Karpas-422 (cell line): Measurements from ENCODE around the gene VAT1L. TPM values are rescaled to one million over a fixed set of nuclear protein-coding genes. Genes with fewer than 3 reads are reported as not detected.

Source experiments
- DNase-seq: peaks from one replicate; pipeline ENCODE4 v3.0.0-alpha.2; 2015
- H2AFZ ChIP-seq: fragments of 200-600 bp; sonication (generic); 2 replicates; pipeline ENCODE4 v1.6.1; 2014; ENCODE audit warnings: antibody characterized with exemption, low read length, mixed read lengths
- H3K27ac ChIP-seq: fragments of 200-600 bp; sonication (generic); 2 replicates; pipeline ENCODE4 v1.5.1; 2014; ENCODE audit warnings: mild to moderate bottlenecking, low read length, moderate library complexity
- H3K27me3 ChIP-seq: fragments of 200-600 bp; sonication (generic); 2 replicates; pipeline ENCODE4 v1.6.1; 2014; ENCODE audit warnings: low read length, mixed read lengths
- H3K36me3 ChIP-seq: fragments of 200-600 bp; sonication (generic); 2 replicates; pipeline ENCODE4 v1.6.1; 2014; ENCODE audit warnings: low read length, mixed read lengths; ENCODE audit not compliant: insufficient read depth
- H3K4me1 ChIP-seq: fragments of 200-600 bp; sonication (generic); 2 replicates; pipeline ENCODE4 v1.6.1; 2014; ENCODE audit warnings: mild to moderate bottlenecking, low read length, mixed read lengths
- H3K4me2 ChIP-seq: fragments of 200-600 bp; sonication (generic); 2 replicates; pipeline ENCODE4 v1.6.1; 2014; ENCODE audit warnings: low read length, low read depth, mild to moderate bottlenecking; ENCODE audit not compliant: poor library complexity, severe bottlenecking
- H3K4me3 ChIP-seq: fragments of 200-600 bp; sonication (generic); 2 replicates; pipeline ENCODE4 v1.5.1; 2014; ENCODE audit warnings: mild to moderate bottlenecking, antibody characterized with exemption, low read length, mixed read lengths
- H3K79me2 ChIP-seq: fragments of 200-600 bp; sonication (generic); 2 replicates; pipeline ENCODE4 v1.6.1; 2014; ENCODE audit warnings: mild to moderate bottlenecking, low read length, mixed read lengths
- H3K9ac ChIP-seq: fragments of 200-600 bp; sonication (generic); 2 replicates; pipeline ENCODE4 v1.6.0; 2014; ENCODE audit warnings: low read length
- H3K9me2 ChIP-seq: fragments of 200-600 bp; sonication (generic), shearing (Covaris generic); replicated peaks from 2 replicates; pipeline ENCODE4 v1.6.0; 2014; ENCODE audit warnings: mild to moderate bottlenecking, low read length, moderate library complexity; ENCODE audit not compliant: insufficient read depth
- H3K9me3 ChIP-seq: fragments of 300-700, 200-600 bp; sonication (generic); 2 replicates; pipeline ENCODE4 v1.6.1; 2014; ENCODE audit warnings: low read length, mixed read lengths
- H4K20me1 ChIP-seq: fragments of 200-600 bp; sonication (generic); 2 replicates; pipeline ENCODE4 v1.6.1; 2014; ENCODE audit warnings: mild to moderate bottlenecking, antibody characterized with exemption, low read length, low read depth; ENCODE audit not compliant: insufficient read depth
- total RNA-seq: library from RNA; depleted of rRNA; stranded (reverse); fragments of >200 nt; shearing (Covaris generic); gene quantifications from 2 replicates; pipeline ENCODE4 v1.2.3, GENCODE V29; 2014; ENCODE audit warnings: low replicate concordance

Gene VAT1L
- total RNA-seq, 1 experiment from 2014 or later, result 5.1 TPM

- H3K9me2 ChIP-seq, result no peaks in the 10 kb centered on the region
- no peaks in the 10 kb centered on the region for H3K36me3 ChIP-seq
- no peaks in the 10 kb centered on the region for H3K79me2 ChIP-seq
- no peak overlapping the region for H2AFZ ChIP-seq
- no peaks in the 10 kb centered on the region; the same call in 1 of the 2 replicates for H4K20me1 ChIP-seq
- H3K4me3 ChIP-seq, result no peak overlapping the region
- H3K4me1 ChIP-seq, result peaks cover 29% of the 10 kb centered on the region
- no peak overlapping the region for H3K27ac ChIP-seq
- H3K4me2 ChIP-seq, result no peak overlapping the region
- DNase-seq, result no peak
- no peaks in the 10 kb centered on the region for H3K27me3 ChIP-seq
- H3K9ac ChIP-seq, result no peak overlapping the region
- no peaks in the 10 kb centered on the region for H3K9me3 ChIP-seq
Measured at GRCh38 chr16:77786186-77786847, 2.0 kb upstream of the VAT1L start.

GRCh38 chr16:77787452-77787851 is 912 bp upstream of the VAT1L start:
- peaks cover 3% of the 10 kb centered on the region; the same call in 1 of the 2 replicates for H4K20me1 ChIP-seq
- no peak overlapping the region for H3K27ac ChIP-seq
- no peaks in the 10 kb centered on the region for H3K27me3 ChIP-seq

GRCh38 chr16:77789085-77790008 is 983 bp downstream of the VAT1L start:
- Histone ChIP-seq H3K36me3 (no peaks in the 10 kb centered on the region), H3K27me3 (peaks cover 5% of the 10 kb centered on the region; the same call in 1 of the 2 replicates), H3K9me3 (no peaks in the 10 kb centered on the region), H3K4me1 (peaks cover 21% of the 10 kb centered on the region), H3K9me2 (no peaks in the 10 kb centered on the region), H3K9ac (peak overlapping the region; percentile 70), H3K4me2 (peak overlapping the region; percentile 93), H3K27ac (no peak overlapping the region), H4K20me1 (peaks cover 3% of the 10 kb centered on the region; the same call in 1 of the 2 replicates), H2AFZ (peak overlapping the region; percentile 77), H3K79me2 (no peaks in the 10 kb centered on the region), H3K4me3 (peak overlapping the region; percentile 75)
- DNase-seq, result peak; percentile 52

More at GRCh38 chr16:77787452-77787851, 912 bp upstream of the VAT1L start:
- no peak overlapping the region for H3K9ac ChIP-seq
- H3K4me2 ChIP-seq, result no peak overlapping the region
- H3K79me2 ChIP-seq, result no peaks in the 10 kb centered on the region
- peaks cover 25% of the 10 kb centered on the region for H3K4me1 ChIP-seq
- peak; percentile 40 for DNase-seq
- no peak overlapping the region; the same call in 1 of the 2 replicates for H3K4me3 ChIP-seq
- no peak overlapping the region for H2AFZ ChIP-seq
- H3K36me3 ChIP-seq, result no peaks in the 10 kb centered on the region
- H3K9me3 ChIP-seq, result no peaks in the 10 kb centered on the region
- no peaks in the 10 kb centered on the region for H3K9me2 ChIP-seq

- Histone ChIP-seq H3K79me2 (no peaks in the 10 kb centered on the region), H3K9ac (0 out of 2 replicates have a peak overlapping the region, but pooled peaks have one; percentile 70), H3K4me1 (peaks cover 21% of the 10 kb centered on the region), H2AFZ (no peak overlapping the region), H3K9me2 (no peaks in the 10 kb centered on the region), H4K20me1 (peaks cover 3% of the 10 kb centered on the region; the same call in 1 of the 2 replicates), H3K9me3 (no peaks in the 10 kb centered on the region), H3K36me3 (no peaks in the 10 kb centered on the region), H3K4me3 (peak overlapping the region; percentile 75), H3K4me2 (peak overlapping the region; percentile 93), H3K27ac (no peak overlapping the region), H3K27me3 (peaks cover 5% of the 10 kb centered on the region; the same call in 1 of the 2 replicates)
- DNase-seq, result peak; percentile 37
Measured at GRCh38 chr16:77790009-77790372, 1.6 kb downstream of the VAT1L start.

- Histone ChIP-seq H3K4me1 (peaks cover 21% of the 10 kb centered on the region), H3K27ac (no peak overlapping the region), H3K4me3 (no peak overlapping the region), H3K36me3 (no peaks in the 10 kb centered on the region), H3K9me3 (no peaks in the 10 kb centered on the region), H3K79me2 (no peaks in the 10 kb centered on the region), H4K20me1 (peaks cover 3% of the 10 kb centered on the region; the same call in 1 of the 2 replicates), H3K27me3 (peaks cover 5% of the 10 kb centered on the region; the same call in 1 of the 2 replicates), H2AFZ (no peak overlapping the region), H3K9ac (no peak overlapping the region), H3K9me2 (no peaks in the 10 kb centered on the region), H3K4me2 (no peak overlapping the region)
- DNase-seq, result peak; percentile 33
Measured at GRCh38 chr16:77790912-77791311, 2.5 kb downstream of the VAT1L start.

- no peak overlapping the region for H3K4me3 ChIP-seq
- H3K9ac ChIP-seq, result no peak overlapping the region
- H3K79me2 ChIP-seq, result no peaks in the 10 kb centered on the region
- no peaks in the 10 kb centered on the region for H3K9me2 ChIP-seq
- H2AFZ ChIP-seq, result no peak overlapping the region
- H3K27ac ChIP-seq, result no peak overlapping the region
- H3K9me3 ChIP-seq, result no peaks in the 10 kb centered on the region
- H4K20me1 ChIP-seq, result peaks cover 3% of the 10 kb centered on the region; the same call in 1 of the 2 replicates
- peaks cover 14% of the 10 kb centered on the region for H3K4me1 ChIP-seq
- H3K27me3 ChIP-seq, result peaks cover 5% of the 10 kb centered on the region; the same call in 1 of the 2 replicates
- DNase-seq, result no peak
- H3K4me2 ChIP-seq, result no peak overlapping the region
- no peaks in the 10 kb centered on the region for H3K36me3 ChIP-seq
Measured at GRCh38 chr16:77793417-77793816, 5.1 kb downstream of the VAT1L start.

GRCh38 chr16:77794586-77794985 is 6.2 kb downstream of the VAT1L start:
- Histone ChIP-seq H3K9me3 (no peaks in the 10 kb centered on the region), H2AFZ (no peak overlapping the region), H3K4me3 (no peak overlapping the region), H3K27ac (no peak overlapping the region), H3K9ac (no peak overlapping the region), H3K4me1 (peaks cover 6% of the 10 kb centered on the region), H3K9me2 (no peaks in the 10 kb centered on the region), H4K20me1 (peaks cover 3% of the 10 kb centered on the region; the same call in 1 of the 2 replicates), H3K79me2 (no peaks in the 10 kb centered on the region), H3K27me3 (peaks cover 5% of the 10 kb centered on the region; the same call in 1 of the 2 replicates), H3K36me3 (no peaks in the 10 kb centered on the region), H3K4me2 (no peak overlapping the region)
- DNase-seq, result no peak

GRCh38 chr16:77801817-77802216 is 13.5 kb downstream of the VAT1L start:
- Histone ChIP-seq H3K4me2 (no peak overlapping the region), H3K4me1 (peaks cover 3% of the 10 kb centered on the region), H3K9ac (no peak overlapping the region), H3K27ac (no peak overlapping the region), H3K27me3 (no peaks in the 10 kb centered on the region), H3K79me2 (no peaks in the 10 kb centered on the region), H4K20me1 (0 out of 2 replicates have a peak, but pooled peaks cover 5% of the 10 kb centered on the region), H3K36me3 (no peaks in the 10 kb centered on the region), H2AFZ (no peak overlapping the region), H3K9me2 (no peaks in the 10 kb centered on the region), H3K4me3 (no peak overlapping the region), H3K9me3 (no peaks in the 10 kb centered on the region)
- no peak for DNase-seq
